GM12878 (cell line): ENCODE measurements around the gene TPM4. TPM values are rescaled to one million over a fixed set of nuclear protein-coding genes. Genes with fewer than 3 reads are reported as not detected.

Experiments used
- EP300 ChIP-seq, 2 experiments: fragments of 150-350 bp in 1 of 2; IDR thresholded peaks; 2 replicates each; pipeline ENCODE4 v1.6.1; 2011 to 2012; ENCODE audit warnings: low read depth in 2 of 2, low read length in 2 of 2, borderline replicate concordance in 1 of 2, improper control_type of control experiment in 1 of 2, inconsistent platforms in 1 of 2; ENCODE audit not compliant: control insufficient read depth in 1 of 2
- MTA3 ChIP-seq: IDR thresholded peaks from 2 replicates; pipeline ENCODE4 v1.6.1; 2012; ENCODE audit warnings: low read length, inconsistent platforms, borderline replicate concordance
- MYB ChIP-seq: fragments of 150-350 bp; IDR thresholded peaks from 2 replicates; pipeline ENCODE4 v1.6.1; 2014; ENCODE audit warnings: mild to moderate bottlenecking, low read depth, low read length, borderline replicate concordance
- NRF1 ChIP-seq: conservative IDR thresholded peaks from 2 replicates; pipeline ENCODE4 v1.6.1; 2011; ENCODE audit warnings: mild to moderate bottlenecking, low read depth, low read length, improper control_type of control experiment
- RUNX3 ChIP-seq: IDR thresholded peaks from 2 replicates; pipeline ENCODE4 v1.6.1; 2012; ENCODE audit warnings: low read length, inconsistent platforms
- SIX5 ChIP-seq: IDR thresholded peaks from 2 replicates; pipeline ENCODE4 v1.6.1; 2011; ENCODE audit warnings: mild to moderate bottlenecking, low read depth, low read length, moderate library complexity; ENCODE audit not compliant: severe bottlenecking
- STAT1 ChIP-seq: fragments of 450-650 bp; conservative IDR thresholded peaks from 2 replicates; pipeline ENCODE4 v1.6.1; 2014; ENCODE audit warnings: antibody characterized with exemption, mild to moderate bottlenecking
- ZNF24 ChIP-seq: fragments of 450-650 bp; IDR thresholded peaks from 2 replicates; pipeline ENCODE4 v1.6.1; 2017; ENCODE audit warnings: antibody characterized with exemption, mild to moderate bottlenecking
- polyA plus RNA-seq, 11 experiments: library from polyadenylated mRNA; depleted of rRNA in 4 of 11; unstranded in 6 of 11; stranded (reverse) in 5 of 11; fragments of >200 nt; fragmentation: Nextera tagmentation in 4 of 11; fragmentation: Illumina TruSeq in 1 of 11; extraction: Ambion mirVana in 4 of 11; extraction: Trizol in 1 of 11; gene quantifications; 1 replicate in 1 of 11; 2 replicates in 10 of 11; pipeline versions ENCODE4 v1.2.1 to v1.2.3, GENCODE V29; 2011 to 2016; ENCODE audit warnings: inconsistent platforms in 2 of 11, missing spikeins in 2 of 11, low read depth in 1 of 11
- total RNA-seq, 4 experiments: library from RNA; depleted of rRNA in 3 of 4; stranded (reverse); fragments of >200 nt in 3 of 4; fragmentation: Illumina TruSeq in 1 of 4; extraction: Trizol in 1 of 4; gene quantifications; 2 replicates each; pipeline versions ENCODE4 v1.2.1 to v1.2.3, GENCODE V29; 2013 to 2021
- TF ChIP-seq, protein P1 (sequence below): fragments of 450-650 bp; IDR thresholded peaks from 2 replicates; pipeline ENCODE4 v1.6.1; 2016; ENCODE audit warnings: mild to moderate bottlenecking, moderate library complexity, borderline replicate concordance

Gene TPM4
- total and polyA plus RNA-seq, 10 of the 15 experiments (the other 5 are each of a cell fraction or from before 2014, with no cell fraction given), result 183 to 620 (median 407) TPM

DNA sequence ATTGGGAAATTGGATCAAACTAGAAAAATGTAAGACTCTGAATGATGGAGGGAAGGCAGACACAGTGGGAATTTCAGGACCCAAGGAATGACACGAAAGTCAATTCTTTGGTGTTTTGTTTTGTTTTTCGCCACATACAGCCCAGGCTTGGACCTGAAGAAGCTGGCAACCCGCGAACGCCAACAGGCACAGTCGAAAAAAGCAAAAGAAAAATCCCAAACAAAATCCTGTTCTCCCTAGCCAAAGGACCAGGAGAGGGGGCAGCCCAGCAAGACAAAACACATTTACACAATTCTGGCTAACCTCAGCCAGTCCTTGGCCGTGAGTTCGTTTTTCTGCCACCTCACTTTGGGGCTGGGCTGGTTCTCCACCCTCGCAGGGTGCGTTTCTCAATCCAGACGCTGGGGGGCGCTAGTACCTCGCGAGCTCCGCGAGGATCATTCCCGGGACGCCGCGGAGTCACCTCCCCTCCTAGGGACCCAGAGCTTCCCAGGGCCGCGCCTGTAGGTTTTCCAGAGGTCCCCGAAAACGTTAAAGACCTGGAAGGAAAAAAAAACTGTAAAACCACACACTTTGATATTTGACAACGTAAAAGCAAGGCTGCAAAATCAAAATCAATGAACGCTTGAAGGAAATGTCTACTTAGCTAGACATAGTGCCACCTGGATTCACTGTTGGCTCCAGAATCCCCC is 34.9 kb upstream of the TPM4 start (continued):
- TF ChIP-seq, protein P1, sequence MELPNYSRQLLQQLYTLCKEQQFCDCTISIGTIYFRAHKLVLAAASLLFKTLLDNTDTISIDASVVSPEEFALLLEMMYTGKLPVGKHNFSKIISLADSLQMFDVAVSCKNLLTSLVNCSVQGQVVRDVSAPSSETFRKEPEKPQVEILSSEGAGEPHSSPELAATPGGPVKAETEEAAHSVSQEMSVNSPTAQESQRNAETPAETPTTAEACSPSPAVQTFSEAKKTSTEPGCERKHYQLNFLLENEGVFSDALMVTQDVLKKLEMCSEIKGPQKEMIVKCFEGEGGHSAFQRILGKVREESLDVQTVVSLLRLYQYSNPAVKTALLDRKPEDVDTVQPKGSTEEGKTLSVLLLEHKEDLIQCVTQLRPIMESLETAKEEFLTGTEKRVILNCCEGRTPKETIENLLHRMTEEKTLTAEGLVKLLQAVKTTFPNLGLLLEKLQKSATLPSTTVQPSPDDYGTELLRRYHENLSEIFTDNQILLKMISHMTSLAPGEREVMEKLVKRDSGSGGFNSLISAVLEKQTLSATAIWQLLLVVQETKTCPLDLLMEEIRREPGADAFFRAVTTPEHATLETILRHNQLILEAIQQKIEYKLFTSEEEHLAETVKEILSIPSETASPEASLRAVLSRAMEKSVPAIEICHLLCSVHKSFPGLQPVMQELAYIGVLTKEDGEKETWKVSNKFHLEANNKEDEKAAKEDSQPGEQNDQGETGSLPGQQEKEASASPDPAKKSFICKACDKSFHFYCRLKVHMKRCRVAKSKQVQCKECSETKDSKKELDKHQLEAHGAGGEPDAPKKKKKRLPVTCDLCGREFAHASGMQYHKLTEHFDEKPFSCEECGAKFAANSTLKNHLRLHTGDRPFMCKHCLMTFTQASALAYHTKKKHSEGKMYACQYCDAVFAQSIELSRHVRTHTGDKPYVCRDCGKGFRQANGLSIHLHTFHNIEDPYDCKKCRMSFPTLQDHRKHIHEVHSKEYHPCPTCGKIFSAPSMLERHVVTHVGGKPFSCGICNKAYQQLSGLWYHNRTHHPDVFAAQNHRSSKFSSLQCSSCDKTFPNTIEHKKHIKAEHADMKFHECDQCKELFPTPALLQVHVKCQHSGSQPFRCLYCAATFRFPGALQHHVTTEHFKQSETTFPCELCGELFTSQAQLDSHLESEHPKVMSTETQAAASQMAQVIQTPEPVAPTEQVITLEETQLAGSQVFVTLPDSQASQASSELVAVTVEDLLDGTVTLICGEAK, result no peak
- TF ChIP-seq STAT1 (no peak), MTA3 (no peak), SIX5 (no peak), EP300 (IDR thresholded peaks at IDR 0.05; ENCODE audit: borderline replicate concordance in 1 of 2, control insufficient read depth in 1 of 2, low read depth in 2 of 2, low read length in 2 of 2) (no peak), ZNF24 (no peak), NRF1 (no peak), RUNX3 (no peak), MYB (no peak)
